ENCODE data around the gene RYR1.

Gene RYR1

GRCh38 chr19:38528213-38528755, 94.8 kb downstream of the RYR1 start:
- H3K79me2 ChIP-seq (ENCODE audit: control insufficient read depth, insufficient read depth, low read length, unreplicated experiment) = no peaks in the 10 kb centered on the region
- no peaks in the 10 kb centered on the region for H3K36me3 ChIP-seq (ENCODE audit: insufficient read depth, low read length)
- H3K4me1 ChIP-seq (ENCODE audit: control insufficient read depth, insufficient read depth, low read length, unreplicated experiment) = no peaks in the 10 kb centered on the region
- no peaks in the 10 kb centered on the region for H3K27me3 ChIP-seq (ENCODE audit: insufficient read depth, low read length)
- H3K27ac ChIP-seq (ENCODE audit: low read depth, low read length) = no peak overlapping the region
- H2AFZ ChIP-seq (ENCODE audit: low read length, unreplicated experiment) = no peak overlapping the region
- H3K4me3 ChIP-seq (ENCODE audit: low read depth, low read length) = no peak overlapping the region

DNA sequence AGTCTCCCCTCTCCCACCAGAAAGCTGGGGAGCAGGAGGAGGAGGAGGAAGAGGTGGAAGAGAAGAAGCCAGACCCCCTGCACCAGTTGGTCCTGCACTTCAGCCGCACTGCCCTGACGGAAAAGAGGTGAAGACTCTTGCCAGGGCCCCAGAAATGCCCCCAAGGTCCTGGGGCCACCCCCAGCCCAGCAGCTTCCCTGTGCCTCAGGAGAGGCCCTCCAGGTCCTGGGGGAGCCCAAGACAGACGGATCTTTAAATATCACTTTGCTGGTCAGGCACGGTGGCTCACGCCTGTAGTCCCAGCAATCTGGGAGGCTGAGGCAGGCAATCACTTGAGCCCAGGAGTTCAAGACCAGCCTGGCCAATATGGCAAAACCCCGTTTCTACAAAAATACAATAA, 95.4 kb downstream of the RYR1 start:
- Histone ChIP-seq H3K79me2 (ENCODE audit: control insufficient read depth, insufficient read depth, low read length, unreplicated experiment) (no peaks in the 10 kb centered on the region), H3K27me3 (ENCODE audit: insufficient read depth, low read length) (no peaks in the 10 kb centered on the region), H3K4me1 (ENCODE audit: control insufficient read depth, insufficient read depth, low read length, unreplicated experiment) (no peaks in the 10 kb centered on the region), H3K4me3 (ENCODE audit: low read depth, low read length) (no peak overlapping the region), H2AFZ (ENCODE audit: low read length, unreplicated experiment) (no peak overlapping the region), H3K36me3 (ENCODE audit: insufficient read depth, low read length) (no peaks in the 10 kb centered on the region), H3K27ac (ENCODE audit: low read depth, low read length) (no peak overlapping the region)

DNA sequence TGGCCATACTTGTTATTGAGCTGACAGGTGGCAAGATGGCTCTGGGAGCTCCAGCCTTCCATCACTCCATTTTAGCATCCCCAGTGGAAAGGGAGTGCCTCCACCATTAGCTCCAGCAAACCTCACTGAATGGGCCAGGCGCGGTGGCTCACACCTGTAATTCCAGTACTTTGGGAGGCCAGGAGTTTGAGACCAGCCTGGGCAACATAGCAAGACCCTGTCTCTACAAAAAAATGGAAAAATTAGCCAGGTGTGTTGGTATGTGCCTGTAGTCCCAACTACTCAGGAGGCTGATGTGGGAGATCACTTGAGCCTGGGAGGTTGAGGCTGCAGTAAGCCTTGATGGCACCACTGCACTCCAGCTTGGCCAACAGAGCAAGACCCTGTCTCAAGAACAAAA, 98.0 kb downstream of the RYR1 start:
- Histone ChIP-seq H3K27me3 (ENCODE audit: insufficient read depth, low read length) (no peaks in the 10 kb centered on the region; the same call in 1 of the 2 replicates), H3K36me3 (ENCODE audit: insufficient read depth, low read length) (no peaks in the 10 kb centered on the region), H2AFZ (ENCODE audit: low read length, unreplicated experiment) (no peak overlapping the region), H3K4me1 (ENCODE audit: control insufficient read depth, insufficient read depth, low read length, unreplicated experiment) (no peaks in the 10 kb centered on the region), H3K79me2 (ENCODE audit: control insufficient read depth, insufficient read depth, low read length, unreplicated experiment) (no peaks in the 10 kb centered on the region), H3K27ac (ENCODE audit: low read depth, low read length) (no peak overlapping the region), H3K4me3 (ENCODE audit: low read depth, low read length) (no peak overlapping the region)

GRCh38 chr19:38532939-38533338, 99.4 kb downstream of the RYR1 start:
- Histone ChIP-seq H3K4me1 (ENCODE audit: control insufficient read depth, insufficient read depth, low read length, unreplicated experiment) (no peaks in the 10 kb centered on the region), H3K27me3 (ENCODE audit: insufficient read depth, low read length) (peaks cover 7% of the 10 kb centered on the region; the same call in 1 of the 2 replicates), H3K79me2 (ENCODE audit: control insufficient read depth, insufficient read depth, low read length, unreplicated experiment) (no peaks in the 10 kb centered on the region), H3K36me3 (ENCODE audit: insufficient read depth, low read length) (no peaks in the 10 kb centered on the region), H2AFZ (ENCODE audit: low read length, unreplicated experiment) (no peak overlapping the region), H3K27ac (ENCODE audit: low read depth, low read length) (no peak overlapping the region), H3K4me3 (ENCODE audit: low read depth, low read length) (no peak overlapping the region)

- Histone ChIP-seq H3K4me1 (ENCODE audit: control insufficient read depth, insufficient read depth, low read length, unreplicated experiment) (no peaks in the 10 kb centered on the region), H3K36me3 (ENCODE audit: insufficient read depth, low read length) (no peaks in the 10 kb centered on the region), H3K79me2 (ENCODE audit: control insufficient read depth, insufficient read depth, low read length, unreplicated experiment) (no peaks in the 10 kb centered on the region), H3K27me3 (ENCODE audit: insufficient read depth, low read length) (peaks cover 7% of the 10 kb centered on the region; the same call in 1 of the 2 replicates), H3K27ac (ENCODE audit: low read depth, low read length) (no peak overlapping the region), H3K4me3 (ENCODE audit: low read depth, low read length) (no peak overlapping the region), H2AFZ (ENCODE audit: low read length, unreplicated experiment) (no peak overlapping the region)
These were observed 101.1 kb downstream of the RYR1 start for GRCh38 chr19:38534574-38534973.

DNA sequence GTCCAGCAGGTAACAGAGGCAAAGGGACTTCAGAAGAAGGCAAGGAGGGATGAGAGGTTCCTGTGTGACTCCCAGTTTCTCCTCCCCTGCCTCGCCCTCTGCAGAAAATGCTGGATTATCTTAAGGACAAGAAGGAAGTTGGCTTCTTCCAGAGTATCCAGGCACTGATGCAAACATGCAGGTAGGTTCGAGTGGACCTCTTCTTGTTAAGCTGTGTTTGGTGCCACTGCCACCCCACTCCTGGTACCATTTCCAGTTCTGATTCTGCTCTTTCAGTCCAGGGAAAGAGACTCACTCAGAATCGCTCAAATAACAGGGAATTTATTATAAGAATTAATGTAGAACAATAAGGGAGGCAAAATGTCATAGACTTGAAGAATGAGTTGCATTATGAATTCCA, 101.7 kb downstream of the RYR1 start:
- Histone ChIP-seq H3K36me3 (ENCODE audit: insufficient read depth, low read length) (no peaks in the 10 kb centered on the region), H3K4me1 (ENCODE audit: control insufficient read depth, insufficient read depth, low read length, unreplicated experiment) (no peaks in the 10 kb centered on the region), H3K27me3 (ENCODE audit: insufficient read depth, low read length) (peaks cover 7% of the 10 kb centered on the region; the same call in 1 of the 2 replicates), H3K27ac (ENCODE audit: low read depth, low read length) (no peak overlapping the region), H3K79me2 (ENCODE audit: control insufficient read depth, insufficient read depth, low read length, unreplicated experiment) (no peaks in the 10 kb centered on the region), H2AFZ (ENCODE audit: low read length, unreplicated experiment) (no peak overlapping the region), H3K4me3 (ENCODE audit: low read depth, low read length) (no peak overlapping the region)

DNA sequence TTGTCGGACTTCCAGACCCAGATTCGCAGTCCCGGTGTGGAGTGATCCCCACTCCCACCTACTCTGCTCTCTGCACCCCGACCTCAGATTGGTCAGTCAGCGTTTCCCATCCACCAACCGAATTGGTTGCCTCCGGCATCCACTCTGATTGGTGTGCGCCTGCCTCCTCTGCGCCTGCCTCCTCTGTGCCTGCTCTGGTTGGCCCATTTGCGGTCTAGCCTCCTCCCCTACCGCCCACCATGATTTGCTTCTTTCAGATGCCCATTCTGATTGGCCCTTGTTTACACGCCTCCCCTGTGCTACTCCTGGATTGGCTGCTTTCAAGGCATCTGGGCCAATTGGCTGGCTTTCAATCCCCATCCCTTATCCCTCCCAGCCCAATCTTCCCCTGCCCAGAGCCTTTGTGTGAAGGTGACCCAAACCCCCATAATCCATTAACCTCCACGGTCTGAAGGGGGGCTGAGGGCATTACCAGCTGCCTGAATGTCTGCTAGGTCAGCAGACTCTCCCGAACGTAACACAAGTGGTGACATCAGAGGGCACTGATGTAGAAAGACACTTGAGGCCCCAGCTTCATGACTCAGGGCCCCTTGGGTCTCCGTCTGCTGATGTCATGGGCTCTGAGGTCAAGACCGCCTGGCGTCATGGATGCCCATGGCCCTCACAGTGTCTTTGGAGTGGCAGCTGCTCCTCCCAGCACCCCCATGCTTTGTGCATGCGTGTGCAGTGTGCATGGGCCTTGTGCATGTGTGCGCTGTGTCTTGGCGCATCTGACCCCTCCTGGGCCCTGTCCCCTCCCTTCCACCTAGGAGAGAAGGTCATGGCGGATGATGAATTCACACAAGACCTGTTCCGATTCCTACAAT, 103.8 kb downstream of the RYR1 start:
- Histone ChIP-seq H3K4me3 (ENCODE audit: low read depth, low read length) (no peak overlapping the region), H3K79me2 (ENCODE audit: control insufficient read depth, insufficient read depth, low read length, unreplicated experiment) (no peaks in the 10 kb centered on the region), H3K27me3 (ENCODE audit: insufficient read depth, low read length) (peaks cover 7% of the 10 kb centered on the region; the same call in 1 of the 2 replicates), H3K4me1 (ENCODE audit: control insufficient read depth, insufficient read depth, low read length, unreplicated experiment) (no peaks in the 10 kb centered on the region), H3K36me3 (ENCODE audit: insufficient read depth, low read length) (no peaks in the 10 kb centered on the region), H2AFZ (ENCODE audit: low read length, unreplicated experiment) (no peak overlapping the region), H3K27ac (ENCODE audit: low read depth, low read length) (no peak overlapping the region)

DNA sequence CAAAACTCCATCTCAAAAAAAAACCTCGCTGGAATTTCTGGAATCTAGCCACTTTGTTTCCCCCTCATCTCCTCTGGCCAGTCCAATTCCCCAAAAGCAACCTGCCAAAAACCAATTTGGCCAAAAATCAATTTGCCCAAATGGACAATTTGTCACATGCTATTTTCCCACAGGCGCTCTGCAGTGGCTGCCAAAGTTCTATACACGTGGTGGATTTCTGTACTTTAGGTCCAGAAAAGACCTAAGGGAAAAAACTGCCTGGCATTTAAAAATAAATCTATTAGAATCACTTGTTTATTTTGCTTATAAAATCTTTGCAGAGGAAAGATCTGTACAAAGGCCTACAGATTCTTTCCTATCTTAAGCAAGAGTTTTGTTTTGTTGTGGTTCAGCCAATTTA, 104.9 kb downstream of the RYR1 start:
- Histone ChIP-seq H3K36me3 (ENCODE audit: insufficient read depth, low read length) (no peaks in the 10 kb centered on the region), H2AFZ (ENCODE audit: low read length, unreplicated experiment) (no peak overlapping the region), H3K27ac (ENCODE audit: low read depth, low read length) (no peak overlapping the region), H3K27me3 (ENCODE audit: insufficient read depth, low read length) (peaks cover 7% of the 10 kb centered on the region; the same call in 1 of the 2 replicates), H3K4me1 (ENCODE audit: control insufficient read depth, insufficient read depth, low read length, unreplicated experiment) (no peaks in the 10 kb centered on the region), H3K4me3 (ENCODE audit: low read depth, low read length) (no peak overlapping the region), H3K79me2 (ENCODE audit: control insufficient read depth, insufficient read depth, low read length, unreplicated experiment) (no peaks in the 10 kb centered on the region)

DNA sequence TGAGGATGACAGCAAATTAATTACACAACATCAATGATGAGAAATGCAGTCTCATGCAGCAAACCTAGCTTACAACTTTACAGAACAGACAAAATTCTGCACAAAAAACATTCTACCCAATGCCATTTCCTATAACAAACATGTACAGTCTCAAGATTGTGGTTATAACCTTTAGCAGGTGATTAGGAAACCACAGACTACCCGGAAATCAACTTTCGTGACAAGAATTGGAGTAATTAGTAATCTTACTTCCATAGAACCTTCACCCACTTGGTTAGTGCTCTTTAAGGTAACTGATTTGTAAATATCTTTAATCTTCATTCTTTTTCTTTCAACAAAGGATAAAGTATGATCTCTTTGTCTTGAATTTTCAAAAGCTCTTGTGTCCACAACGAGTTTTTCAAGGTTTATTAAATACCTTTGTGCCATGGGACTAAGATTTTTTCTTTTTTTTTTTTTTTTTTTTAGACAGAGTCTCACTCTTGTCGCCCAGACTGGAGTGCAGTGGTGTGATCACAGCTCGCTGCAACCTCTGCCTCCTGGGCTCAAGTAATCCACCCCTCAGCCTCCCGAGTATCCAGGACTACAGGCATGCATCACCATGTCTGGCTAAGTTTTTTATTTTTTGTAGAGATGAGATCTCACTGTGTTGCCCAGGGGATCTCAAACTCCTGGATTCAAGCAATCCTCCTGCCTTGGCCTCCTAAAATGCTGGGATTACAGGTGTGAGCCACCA, 105.5 kb downstream of the RYR1 start:
- Histone ChIP-seq H3K27me3 (ENCODE audit: insufficient read depth, low read length) (peaks cover 7% of the 10 kb centered on the region; the same call in 1 of the 2 replicates), H2AFZ (ENCODE audit: low read length, unreplicated experiment) (no peak overlapping the region), H3K4me3 (ENCODE audit: low read depth, low read length) (no peak overlapping the region), H3K36me3 (ENCODE audit: insufficient read depth, low read length) (no peaks in the 10 kb centered on the region), H3K27ac (ENCODE audit: low read depth, low read length) (no peak overlapping the region), H3K79me2 (ENCODE audit: control insufficient read depth, insufficient read depth, low read length, unreplicated experiment) (no peaks in the 10 kb centered on the region), H3K4me1 (ENCODE audit: control insufficient read depth, insufficient read depth, low read length, unreplicated experiment) (no peaks in the 10 kb centered on the region)

GRCh38 chr19:38539751-38540150, 106.3 kb downstream of the RYR1 start:
- H3K4me3 ChIP-seq (ENCODE audit: low read depth, low read length) = no peak overlapping the region
- no peaks in the 10 kb centered on the region for H3K79me2 ChIP-seq (ENCODE audit: control insufficient read depth, insufficient read depth, low read length, unreplicated experiment)
- H2AFZ ChIP-seq (ENCODE audit: low read length, unreplicated experiment) = no peak overlapping the region
- H3K4me1 ChIP-seq (ENCODE audit: control insufficient read depth, insufficient read depth, low read length, unreplicated experiment) = peaks cover 3% of the 10 kb centered on the region
- H3K36me3 ChIP-seq (ENCODE audit: insufficient read depth, low read length) = no peaks in the 10 kb centered on the region
- H3K27ac ChIP-seq (ENCODE audit: low read depth, low read length) = no peak overlapping the region
- peaks cover 7% of the 10 kb centered on the region; the same call in 1 of the 2 replicates for H3K27me3 ChIP-seq (ENCODE audit: insufficient read depth, low read length)

Measured in ACC112 (cell line).